ENCODE measurements around the gene ACTR10. TPM values are rescaled to one million over a fixed set of nuclear protein-coding genes. Genes with fewer than 3 reads are reported as not detected.

Gene ACTR10
- total and polyA plus RNA-seq, 2 of the 8 experiments (the other 6 are each of a cell fraction or from before 2014, with no cell fraction given): 15.4 to 34.6 TPM

- 83% methylated on average over 5 of the region's 5 CpGs; no CpG with 5 or more reads in 1 of the 2 experiments for WGBS, 2 experiments (ENCODE audit: extremely low coverage in 1 of 2, insufficient coverage in 1 of 2, insufficient read length in 1 of 2, insufficient replicate concordance in 2 of 2, low coverage in 1 of 2, low lambda C conversion rate in 2 of 2, missing lambda C conversion rate in 1 of 2)
- Histone ChIP-seq H4K5ac (ENCODE audit: insufficient read length, low read depth, low read length) (no peak overlapping the region), H3K4ac (replicated peaks; ENCODE audit: insufficient read length, low read depth, low read length) (no peak overlapping the region), H3K9me3 (ENCODE audit: insufficient read depth in 2 of 2, low read depth in 1 of 2, low read length in 1 of 2) (no peaks in the 10 kb centered on the region), H3K27ac (ENCODE audit: low read depth, low read length) (no peak overlapping the region), H3K4me1 (replicated peaks in 1 of 4; ENCODE audit: control insufficient read depth in 3 of 4, insufficient read depth in 4 of 4, low read length in 3 of 4) (peaks cover 0 to 4% (median 1%) of the 10 kb centered on the region in 4 experiments; a peak in 1 of 7 replicates), H3K4me3 (ENCODE audit: extremely low read depth in 1 of 4, insufficient read depth in 2 of 4, low read depth in 3 of 4, low read length in 4 of 4) (no peak overlapping the region), H2BK15ac (ENCODE audit: low read length) (no peak overlapping the region), H3K79me1 (ENCODE audit: low read depth, low read length) (no peaks in the 10 kb centered on the region), H3K27me3 (replicated peaks in 1 of 4; ENCODE audit: control insufficient read depth in 3 of 4, extremely low read depth in 1 of 4, insufficient read depth in 3 of 4, low read length in 3 of 4) (no peaks in the 10 kb centered on the region), H3K56ac (replicated peaks; ENCODE audit: insufficient read length, low read depth, low read length) (no peak overlapping the region), H2AK5ac (ENCODE audit: low read depth, low read length) (no peak overlapping the region), H2BK12ac (ENCODE audit: low read depth, low read length) (no peak overlapping the region), H3K36me3 (ENCODE audit: control insufficient read depth in 2 of 4, insufficient read depth in 4 of 4, low read length in 3 of 4) (no peaks in the 10 kb centered on the region), H3K4me2 (ENCODE audit: insufficient read depth in 1 of 2, low read depth in 2 of 2, low read length in 2 of 2) (no peak overlapping the region), H2AFZ (ENCODE audit: low read length) (0 out of 2 replicates have a peak overlapping the region, but pooled peaks have one; percentile 76), H4K91ac (replicated peaks; ENCODE audit: insufficient read length, low read length) (no peak overlapping the region), H2BK20ac (ENCODE audit: low read length) (no peak overlapping the region), H3K23me2 (ENCODE audit: low read depth, low read length) (no peaks in the 10 kb centered on the region), H3K14ac (ENCODE audit: insufficient read length) (no peak overlapping the region), H2BK120ac (replicated peaks; ENCODE audit: low read depth, low read length) (no peak overlapping the region), H3K79me2 (ENCODE audit: control insufficient read depth in 1 of 2, insufficient read depth in 2 of 2, low read length in 2 of 2) (no peaks in the 10 kb centered on the region), H2BK5ac (ENCODE audit: low read depth, low read length) (no peak overlapping the region), H3K9ac (replicated peaks in 1 of 4; ENCODE audit: extremely low read depth in 1 of 4, low read depth in 3 of 4, low read length in 3 of 4) (no peak overlapping the region), H3K23ac (ENCODE audit: insufficient read length) (no peak overlapping the region), H4K20me1 (replicated peaks in 1 of 2; ENCODE audit: control insufficient read depth in 1 of 2, insufficient read depth in 2 of 2, low read length in 2 of 2) (no peaks in the 10 kb centered on the region), H3K18ac (ENCODE audit: extremely low read depth, low read length) (no peak overlapping the region), H4K8ac (ENCODE audit: extremely low read depth, insufficient read depth, low read length) (no peak overlapping the region)
- DNase-seq (ENCODE audit: low read depth in 1 of 2, low spot score in 2 of 2) (no peak), FAIRE-seq (no peak)
- POLR2A ChIA-PET (ENCODE audit: partially characterized antibody): no interaction called here
- CTCF ChIA-PET (ENCODE audit: partially characterized antibody): interaction anchor here (0.5 to 6.4 kb wide), 10 partner anchors 14 to 102 kb away, joined by 3 to 88 read pairs (median 7); partner anchors contain the start of gene ARMH4
- no peak for TF ChIP-seq NRF1 (IDR thresholded peaks at IDR 0.05; ENCODE audit: low read depth, low read length)
- TF ChIP-seq EZH2 (IDR thresholded peaks at IDR 0.05; ENCODE audit: low read depth, low read length, severe bottlenecking): no peak
- TF ChIP-seq GABPA (IDR thresholded peaks at IDR 0.05; ENCODE audit: borderline replicate concordance, insufficient read depth, low read length): no peak
Observed at GRCh38 chr14:58167891-58168290, 32.1 kb upstream of the ACTR10 start.
